Islet precursor cell (in vitro differentiated cells): ENCODE measurements around the gene POU6F2.
A peak's percentile ranks its signal among the peaks of the same experiment; 100 is the strongest.

ENCODE experiments used
- DNase-seq: peaks from one replicate; pipeline ENCODE4 v3.0.0-alpha.2; 2018

Gene POU6F2

GRCh38 chr7:39069896-39070881 lies 92.5 kb downstream of the POU6F2 start:
- no peak for DNase-seq

GRCh38 chr7:39071116-39071515 lies 93.4 kb downstream of the POU6F2 start:
- DNase-seq = no peak

- DNase-seq = peak; percentile 87
Observed at GRCh38 chr7:39073432-39073831, 95.7 kb downstream of the POU6F2 start.

GRCh38 chr7:39075210-39075609 lies 97.5 kb downstream of the POU6F2 start:
- no peak for DNase-seq

- DNase-seq = no peak
Observed at GRCh38 chr7:39083781-39084180, 106.1 kb downstream of the POU6F2 start.

GRCh38 chr7:39084349-39084748 lies 106.6 kb downstream of the POU6F2 start:
- DNase-seq = no peak

- DNase-seq = no peak
Observed at GRCh38 chr7:39085189-39085588, 107.5 kb downstream of the POU6F2 start.

GRCh38 chr7:39085590-39086049 lies 107.9 kb downstream of the POU6F2 start:
- no peak for DNase-seq

- no peak for DNase-seq
Observed at GRCh38 chr7:39086638-39087360, 109.1 kb downstream of the POU6F2 start.

GRCh38 chr7:39088730-39089593 lies 111.3 kb downstream of the POU6F2 start:
- DNase-seq = no peak

- no peak for DNase-seq
Observed at GRCh38 chr7:39091145-39091544, 113.4 kb downstream of the POU6F2 start.

GRCh38 chr7:39091774-39092173 lies 114.1 kb downstream of the POU6F2 start:
- DNase-seq = no peak

- no peak for DNase-seq
Observed at GRCh38 chr7:39094731-39095130, 117.0 kb downstream of the POU6F2 start.

- no peak for DNase-seq
Observed at GRCh38 chr7:39095875-39096619, 118.3 kb downstream of the POU6F2 start.

- DNase-seq = no peak
Observed at GRCh38 chr7:39098506-39098905, 120.8 kb downstream of the POU6F2 start.

GRCh38 chr7:39099146-39099545 lies 121.4 kb downstream of the POU6F2 start:
- DNase-seq = no peak

GRCh38 chr7:39100270-39100669 lies 122.6 kb downstream of the POU6F2 start:
- DNase-seq = no peak

- no peak for DNase-seq
Observed at GRCh38 chr7:39102234-39102633, 124.5 kb downstream of the POU6F2 start.

GRCh38 chr7:39105720-39106119 lies 128.0 kb downstream of the POU6F2 start:
- no peak for DNase-seq

- DNase-seq = no peak
Observed at GRCh38 chr7:39125846-39126245, 148.1 kb downstream of the POU6F2 start.

GRCh38 chr7:39127058-39127457 lies 149.3 kb downstream of the POU6F2 start:
- DNase-seq = no peak

GRCh38 chr7:39128287-39128843 lies 150.7 kb downstream of the POU6F2 start:
- DNase-seq = no peak
